AG04449 (cell line): Measurements from ENCODE around the gene GAGE13.
"Not testable (repeated sequence)": the region's sequence is repeated elsewhere in the genome, so short reads cannot be mapped to it uniquely, and the experiment has no call there.

Source experiments
- CTCF ChIA-PET: fragments of 350-600 bp; formaldehyde crosslinking; extraction: SDS; loops from one replicate; lab custom pipeline; 2021; ENCODE audit warnings: antibody characterized with exemption; lab: Yijun Ruan, JAX
- POLR2A ChIA-PET: fragments of 400-600, 350-600 bp; formaldehyde crosslinking; extraction: SDS; loops from one replicate; lab custom pipeline; 2020; ENCODE audit warnings: antibody characterized with exemption, inconsistent platforms; lab: Yijun Ruan, JAX
- DNase-seq: peaks from one replicate; pipeline ENCODE4 v3.0.0-alpha.2; 2010; ENCODE audit warnings: low read depth, low spot score
- H3K4me3 ChIP-seq: 2 replicates; pipeline ENCODE4 v1.5.1; 2011; ENCODE audit warnings: low read depth, mild to moderate bottlenecking, control low read depth, low read length

GAGE13 gene

GRCh38 chrX:49346150-49346549, 14.8 kb downstream of the GAGE13 start:
- DNase-seq, POLR2A ChIA-PET, CTCF ChIA-PET, H3K4me3 ChIP-seq: not testable (repeated sequence)
